H9 (cell line): ENCODE results near the gene TFEB. TPM values are rescaled to one million over a fixed set of nuclear protein-coding genes. Genes with fewer than 3 reads are reported as not detected.

Source experiments
- DNase-seq: peaks from one replicate; pipeline ENCODE4 v3.0.0-alpha.2; 2017
- H2AFZ ChIP-seq: one replicate; pipeline ENCODE4 v1.6.1; 2013; ENCODE audit warnings: mild to moderate bottlenecking, low read length, control low read depth, moderate library complexity
- H2AK5ac ChIP-seq: 2 replicates; pipeline ENCODE4 v1.6.1; 2013; ENCODE audit warnings: low read length, control low read depth, mixed read lengths; ENCODE audit not compliant: insufficient read length
- H2BK120ac ChIP-seq: one replicate; pipeline ENCODE4 v1.6.1; 2013; ENCODE audit warnings: low read depth, mild to moderate bottlenecking, low read length, control low read depth, inconsistent platforms; ENCODE audit not compliant: poor library complexity, severe bottlenecking
- H2BK12ac ChIP-seq: 2 replicates; pipeline ENCODE4 v1.6.1; 2013; ENCODE audit warnings: low read length, control low read depth, mixed read lengths, low read depth; ENCODE audit not compliant: insufficient read length
- H2BK15ac ChIP-seq: 2 replicates; pipeline ENCODE4 v1.6.1; 2013; ENCODE audit warnings: low read depth, low read length, control low read depth
- H2BK20ac ChIP-seq: one replicate; pipeline ENCODE4 v1.6.1; 2013; ENCODE audit warnings: low read depth, mild to moderate bottlenecking, low read length, control low read depth, inconsistent platforms; ENCODE audit not compliant: poor library complexity, severe bottlenecking
- H2BK5ac ChIP-seq: 2 replicates; pipeline ENCODE4 v1.6.1; 2013; ENCODE audit warnings: low read length, control low read depth, mixed read lengths; ENCODE audit not compliant: insufficient read length
- H3K14ac ChIP-seq: 2 replicates; pipeline ENCODE4 v1.6.1; 2013; ENCODE audit warnings: low read length, control low read depth; ENCODE audit not compliant: insufficient read depth
- H3K18ac ChIP-seq: 2 replicates; pipeline ENCODE4 v1.6.1; 2013; ENCODE audit warnings: low read depth, mild to moderate bottlenecking, mixed read lengths, low read length, control low read depth; ENCODE audit not compliant: insufficient read length
- H3K23ac ChIP-seq: 2 replicates; pipeline ENCODE4 v1.6.1; 2013; ENCODE audit warnings: low read length, control low read depth, mixed read lengths, low read depth; ENCODE audit not compliant: insufficient read length
- H3K23me2 ChIP-seq: 2 replicates; pipeline ENCODE4 v1.6.1; 2013; ENCODE audit warnings: low read depth, mild to moderate bottlenecking, mixed read lengths, low read length, control low read depth; ENCODE audit not compliant: insufficient read length, poor library complexity, severe bottlenecking
- H3K27ac ChIP-seq: 2 replicates; pipeline ENCODE4 v1.5.1; 2013; ENCODE audit warnings: low read length, control low read depth, mixed read lengths, low read depth; ENCODE audit not compliant: insufficient read length
- H3K27me3 ChIP-seq: 2 replicates; pipeline ENCODE4 v1.6.1; 2013; ENCODE audit warnings: low read length, control low read depth, inconsistent platforms; ENCODE audit not compliant: insufficient read depth
- H3K4ac ChIP-seq: 2 replicates; pipeline ENCODE4 v1.6.1; 2013; ENCODE audit warnings: low read depth, mild to moderate bottlenecking, control low read depth, inconsistent platforms, low read length, moderate library complexity
- H3K4me1 ChIP-seq: 2 replicates; pipeline ENCODE4 v1.6.1; 2013; ENCODE audit warnings: low read length, control low read depth, inconsistent platforms; ENCODE audit not compliant: insufficient read depth
- H3K4me2 ChIP-seq: 2 replicates; pipeline ENCODE4 v1.6.1; 2013; ENCODE audit warnings: low read length, control low read depth, mixed read lengths; ENCODE audit not compliant: insufficient read length, insufficient read depth
- H3K56ac ChIP-seq: 2 replicates; pipeline ENCODE4 v1.6.1; 2013; ENCODE audit warnings: low read depth, mild to moderate bottlenecking, mixed read lengths, low read length, control low read depth; ENCODE audit not compliant: insufficient read length
- H3K79me1 ChIP-seq: 2 replicates; pipeline ENCODE4 v1.6.1; 2013; ENCODE audit warnings: low read depth, mild to moderate bottlenecking, moderate library complexity, low read length, control low read depth, inconsistent platforms; ENCODE audit not compliant: insufficient read depth, poor library complexity, severe bottlenecking
- H3K79me2 ChIP-seq: 2 replicates; pipeline ENCODE4 v1.6.1; 2013; ENCODE audit warnings: low read length, control low read depth, inconsistent platforms; ENCODE audit not compliant: insufficient read depth
- H3K9ac ChIP-seq: 2 replicates; pipeline ENCODE4 v1.6.1; 2013; ENCODE audit warnings: low read length, control low read depth, mixed read lengths; ENCODE audit not compliant: insufficient read length; ENCODE audit errors: extremely low read depth
- H3K9me3 ChIP-seq: one replicate; pipeline ENCODE4 v1.6.1; 2013; ENCODE audit warnings: low read depth, low read length, inconsistent platforms; ENCODE audit not compliant: control insufficient read depth
- H3T11ph ChIP-seq: one replicate; pipeline ENCODE4 v1.6.1; 2013; ENCODE audit warnings: mild to moderate bottlenecking, low read length, control low read depth, inconsistent platforms
- H4K20me1 ChIP-seq: one replicate; pipeline ENCODE4 v1.6.1; 2013; ENCODE audit not compliant: control insufficient read depth, insufficient read length, insufficient read depth
- H4K5ac ChIP-seq: 2 replicates; pipeline ENCODE4 v1.6.1; 2013; ENCODE audit warnings: low read depth, mild to moderate bottlenecking, mixed read lengths, low read length, control low read depth; ENCODE audit not compliant: insufficient read length
- H4K8ac ChIP-seq: replicated peaks from 2 replicates; pipeline ENCODE4 v1.6.1; 2013; ENCODE audit warnings: low read length, control low read depth, mixed read lengths, low read depth; ENCODE audit not compliant: insufficient read length
- H4K91ac ChIP-seq: 2 replicates; pipeline ENCODE4 v1.6.1; 2013; ENCODE audit warnings: low read depth, mild to moderate bottlenecking, moderate library complexity, mixed read lengths, low read length, control low read depth; ENCODE audit not compliant: insufficient read length
- H3K27ac Mint-ChIP-seq, 3 experiments: 2 replicates in 2 of 3; 3 replicates in 1 of 3; pipeline ENCODE4 v1.8.0; 2020 to 2021; ENCODE audit warnings: mixed read lengths in 3 of 3, mild to moderate bottlenecking in 1 of 3, moderate library complexity in 1 of 3
- H3K27me3 Mint-ChIP-seq: 2 replicates; pipeline ENCODE4 v1.8.0; 2021; ENCODE audit warnings: low read depth, mild to moderate bottlenecking, moderate library complexity, mixed read lengths
- H3K36me3 Mint-ChIP-seq, 3 experiments: 2 replicates in 2 of 3; 3 replicates in 1 of 3; pipeline ENCODE4 v1.8.0; 2020 to 2021; ENCODE audit warnings: low read depth in 3 of 3, mixed read lengths in 3 of 3; ENCODE audit not compliant: insufficient read depth in 1 of 3
- H3K4me1 Mint-ChIP-seq, 2 experiments: 2 replicates each; pipeline ENCODE4 v1.8.0; 2020; ENCODE audit warnings: mixed read lengths in 2 of 2
- H3K4me3 Mint-ChIP-seq, 2 experiments: 2 replicates in 1 of 2; 3 replicates in 1 of 2; pipeline ENCODE4 v1.8.0; 2020 to 2021; ENCODE audit warnings: mild to moderate bottlenecking in 2 of 2, mixed read lengths in 2 of 2, moderate library complexity in 1 of 2
- H3K9me3 Mint-ChIP-seq, 2 experiments: 2 replicates in 1 of 2; 3 replicates in 1 of 2; pipeline ENCODE4 v1.8.0; 2020; ENCODE audit warnings: mild to moderate bottlenecking in 2 of 2, mixed read lengths in 2 of 2, moderate library complexity in 1 of 2
- CTCF ChIP-seq: fragments of 200-600 bp; sonication (generic); conservative IDR thresholded peaks from 3 replicates; pipeline ENCODE4 v1.8.0; 2021; ENCODE audit warnings: antibody characterized with exemption, mild to moderate bottlenecking
- WGBS: extraction: QIAGEN DNeasy Blood & Tissue Kit; methylation state at CpG from one replicate; pipeline ENCODE4 v1.1.7; 2013; ENCODE audit warnings: missing lambda C conversion rate, low lambda C conversion rate, mixed read lengths; ENCODE audit not compliant: insufficient read length; ENCODE audit errors: extremely low coverage; 5-methylcytosine and 5-hydroxymethylcytosine counted together
- total RNA-seq: library from RNA; stranded (reverse); gene quantifications from 2 replicates; pipeline ENCODE4 v1.2.1, GENCODE V29; 2021

Gene TFEB
- total RNA-seq, 1 experiment from 2014 or later: 1.2 TPM

- Histone ChIP-seq H3K79me2 (no peaks in the 10 kb centered on the region), H3K4ac (no peak overlapping the region), H2AK5ac (no peak overlapping the region), H3K9me3 (no peaks in the 10 kb centered on the region), H3T11ph (no peak overlapping the region), H3K14ac (no peak overlapping the region), H2BK12ac (no peak overlapping the region), H4K20me1 (no peaks in the 10 kb centered on the region), H3K27ac (no peak overlapping the region), H2BK5ac (no peak overlapping the region), H3K4me2 (no peak overlapping the region), H3K4me1 (no peaks in the 10 kb centered on the region), H3K23me2 (peaks cover 5% of the 10 kb centered on the region), H4K91ac (no peak overlapping the region), H3K18ac (no peak overlapping the region), H4K8ac (no peak overlapping the region), H3K23ac (no peak overlapping the region), H2BK120ac (no peak overlapping the region), H3K27me3 (no peaks in the 10 kb centered on the region), H3K56ac (no peak overlapping the region), H2AFZ (no peak overlapping the region), H4K5ac (no peak overlapping the region), H3K79me1 (no peaks in the 10 kb centered on the region), H3K9ac (no peak overlapping the region), H2BK15ac (no peak overlapping the region), H2BK20ac (no peak overlapping the region)
- no CpG with 5 or more reads among the region's 4 CpGs for WGBS
- peaks cover 16 to 22% of the 10 kb centered on the region in 2 experiments for H3K4me1 Mint-ChIP-seq
- TF ChIP-seq CTCF: no peak
- no peaks in the 10 kb centered on the region; a peak in 1 of 5 replicates for H3K9me3 Mint-ChIP-seq
- no peak overlapping the region for H3K27ac Mint-ChIP-seq
- DNase-seq: no peak
- peaks cover 11% of the 10 kb centered on the region for H3K27me3 Mint-ChIP-seq
- no peak overlapping the region for H3K4me3 Mint-ChIP-seq
- no peaks in the 10 kb centered on the region; a peak in 1 of 7 replicates for H3K36me3 Mint-ChIP-seq
These were observed 3.6 kb upstream of the TFEB start for GRCh38 chr6:41739041-41739440.
